GM03348 (cell line): ENCODE measurements around the gene GPR61.

ENCODE experiments used
- DNase-seq: peaks from one replicate; pipeline ENCODE4 v3.0.0; 2012; ENCODE audit warnings: low spot score

Gene GPR61

DNA sequence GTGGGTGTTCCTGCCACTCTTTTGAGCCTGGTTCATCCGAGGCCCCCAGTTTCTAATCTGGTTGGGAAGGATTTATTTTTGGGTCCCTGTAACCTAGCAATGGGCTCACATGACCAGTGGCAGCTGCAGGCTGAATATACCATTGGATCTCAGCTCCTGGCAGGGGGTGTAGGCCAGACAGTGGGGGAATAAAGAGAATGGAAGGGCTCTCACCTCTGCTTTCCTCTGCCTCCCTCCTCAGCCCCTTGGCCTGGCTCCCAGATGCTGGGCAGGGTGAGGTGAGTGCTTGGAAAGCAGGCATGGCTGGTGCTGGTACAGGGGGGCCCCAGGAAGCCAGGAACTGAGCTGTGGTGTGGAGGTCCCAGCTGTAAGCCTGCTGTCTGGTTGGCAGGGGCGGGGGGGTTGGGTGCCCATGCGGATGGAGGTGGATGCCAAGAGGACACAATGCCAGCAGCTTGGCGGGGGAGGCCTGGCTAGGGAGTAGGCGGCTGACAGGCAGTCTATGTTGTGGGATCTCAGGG lies 3.6 kb upstream of the GPR61 start:
- DNase-seq, result no peak

DNA sequence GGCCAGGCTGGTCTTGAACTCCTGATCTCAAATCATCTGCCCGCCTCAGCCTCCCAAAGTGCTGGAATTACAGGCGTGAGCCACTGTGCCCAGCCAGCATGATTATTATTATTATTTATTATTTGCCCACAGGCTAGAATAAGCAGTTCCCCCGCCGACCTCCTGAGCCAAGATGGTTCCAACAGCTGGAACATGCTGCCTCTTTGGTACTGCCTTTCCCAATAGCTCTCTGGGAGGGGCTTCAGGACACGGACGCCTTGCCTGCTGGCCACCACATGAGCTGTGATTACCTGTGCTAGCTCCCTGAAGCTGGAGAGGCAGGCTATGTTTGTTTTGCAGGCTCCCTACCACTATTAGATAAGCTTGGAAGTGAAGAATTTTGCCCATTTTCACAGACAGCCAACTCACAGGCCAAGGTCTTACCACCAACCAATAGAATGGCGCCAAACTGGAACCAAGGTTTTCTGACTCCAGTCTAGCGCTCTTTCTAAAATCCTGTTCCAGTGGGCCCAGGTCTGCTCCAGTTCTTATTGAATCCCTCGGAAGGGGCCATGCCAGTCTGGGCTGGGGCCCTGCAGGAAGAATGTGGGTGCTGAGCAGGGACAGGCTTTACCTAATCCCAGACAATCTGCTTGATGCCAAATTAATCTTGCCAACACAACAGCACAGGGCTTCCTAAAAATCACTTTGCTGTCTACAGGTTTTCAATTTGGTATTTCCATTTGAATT lies 2.1 kb upstream of the GPR61 start:
- no peak for DNase-seq

- no peak for DNase-seq
Observed at GRCh38 chr1:109538827-109539555, 681 bp upstream of the GPR61 start.

DNA sequence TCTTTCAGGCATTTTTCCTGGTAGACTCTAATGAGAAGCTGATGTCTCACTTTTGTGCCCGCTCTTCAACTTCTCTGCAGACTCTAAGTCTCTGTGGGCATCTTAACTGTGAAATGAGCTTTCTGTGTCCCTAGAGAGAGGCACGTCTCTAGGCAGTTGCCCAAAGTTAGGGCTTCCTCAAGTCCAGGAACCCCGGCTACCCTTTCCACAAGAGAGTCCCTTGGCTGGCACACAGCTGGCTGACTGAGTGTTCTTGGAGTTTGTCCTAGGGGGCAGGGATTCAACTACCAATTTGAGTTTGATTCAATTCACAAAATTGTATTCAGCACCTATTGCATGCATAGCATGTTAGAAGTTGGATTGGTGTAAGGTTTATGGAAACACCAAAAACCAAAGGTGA lies 1.4 kb downstream of the GPR61 start:
- no peak for DNase-seq

DNA sequence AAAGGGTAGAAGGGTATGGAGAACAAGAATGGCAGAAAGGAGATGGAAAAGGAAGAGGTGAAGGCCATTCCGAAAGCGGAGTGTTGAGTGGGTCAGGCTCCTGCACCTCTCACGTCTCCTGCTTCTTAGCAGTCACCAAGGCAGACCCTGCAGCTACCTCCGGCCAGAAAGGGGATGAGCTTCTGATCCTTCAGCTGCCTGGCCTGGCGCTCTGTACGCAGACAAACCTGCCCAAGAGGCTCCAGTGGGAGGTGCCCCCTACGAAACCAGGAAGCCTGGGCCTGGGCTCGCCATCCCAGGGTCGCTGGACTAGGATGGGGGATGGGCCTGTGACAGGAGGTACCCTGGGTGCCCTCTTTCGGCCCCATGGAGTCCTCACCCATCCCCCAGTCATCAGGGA lies 3.0 kb downstream of the GPR61 start:
- no peak for DNase-seq

GRCh38 chr1:109543283-109543987 lies 3.8 kb downstream of the GPR61 start:
- no peak for DNase-seq

DNA sequence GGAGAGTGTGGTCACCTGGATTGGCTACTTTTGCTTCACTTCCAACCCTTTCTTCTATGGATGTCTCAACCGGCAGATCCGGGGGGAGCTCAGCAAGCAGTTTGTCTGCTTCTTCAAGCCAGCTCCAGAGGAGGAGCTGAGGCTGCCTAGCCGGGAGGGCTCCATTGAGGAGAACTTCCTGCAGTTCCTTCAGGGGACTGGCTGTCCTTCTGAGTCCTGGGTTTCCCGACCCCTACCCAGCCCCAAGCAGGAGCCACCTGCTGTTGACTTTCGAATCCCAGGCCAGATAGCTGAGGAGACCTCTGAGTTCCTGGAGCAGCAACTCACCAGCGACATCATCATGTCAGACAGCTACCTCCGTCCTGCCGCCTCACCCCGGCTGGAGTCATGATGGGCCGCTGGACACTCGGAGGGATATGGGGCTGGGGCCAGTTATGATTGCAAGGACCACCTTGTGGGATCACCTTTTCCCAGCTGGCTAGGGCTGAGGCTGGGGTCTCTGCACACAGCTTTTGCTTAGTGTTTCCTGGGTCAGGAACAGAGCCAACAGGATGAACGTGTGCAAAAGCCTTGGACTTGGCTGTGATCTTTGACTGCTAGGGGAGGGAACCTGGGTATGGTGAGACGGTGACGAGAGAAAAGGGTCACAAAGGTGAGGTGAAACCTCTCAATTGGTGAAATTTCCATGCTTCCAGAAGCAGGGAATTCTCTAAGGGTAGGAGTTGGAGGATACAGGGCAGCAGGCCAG lies 4.5 kb downstream of the GPR61 start:
- DNase-seq, result no peak

GRCh38 chr1:109546311-109547109 lies 6.8 kb downstream of the GPR61 start:
- peak; percentile 93 for DNase-seq

- DNase-seq, result no peak
Observed at GRCh38 chr1:109547463-109548320, 8.0 kb downstream of the GPR61 start.

DNA sequence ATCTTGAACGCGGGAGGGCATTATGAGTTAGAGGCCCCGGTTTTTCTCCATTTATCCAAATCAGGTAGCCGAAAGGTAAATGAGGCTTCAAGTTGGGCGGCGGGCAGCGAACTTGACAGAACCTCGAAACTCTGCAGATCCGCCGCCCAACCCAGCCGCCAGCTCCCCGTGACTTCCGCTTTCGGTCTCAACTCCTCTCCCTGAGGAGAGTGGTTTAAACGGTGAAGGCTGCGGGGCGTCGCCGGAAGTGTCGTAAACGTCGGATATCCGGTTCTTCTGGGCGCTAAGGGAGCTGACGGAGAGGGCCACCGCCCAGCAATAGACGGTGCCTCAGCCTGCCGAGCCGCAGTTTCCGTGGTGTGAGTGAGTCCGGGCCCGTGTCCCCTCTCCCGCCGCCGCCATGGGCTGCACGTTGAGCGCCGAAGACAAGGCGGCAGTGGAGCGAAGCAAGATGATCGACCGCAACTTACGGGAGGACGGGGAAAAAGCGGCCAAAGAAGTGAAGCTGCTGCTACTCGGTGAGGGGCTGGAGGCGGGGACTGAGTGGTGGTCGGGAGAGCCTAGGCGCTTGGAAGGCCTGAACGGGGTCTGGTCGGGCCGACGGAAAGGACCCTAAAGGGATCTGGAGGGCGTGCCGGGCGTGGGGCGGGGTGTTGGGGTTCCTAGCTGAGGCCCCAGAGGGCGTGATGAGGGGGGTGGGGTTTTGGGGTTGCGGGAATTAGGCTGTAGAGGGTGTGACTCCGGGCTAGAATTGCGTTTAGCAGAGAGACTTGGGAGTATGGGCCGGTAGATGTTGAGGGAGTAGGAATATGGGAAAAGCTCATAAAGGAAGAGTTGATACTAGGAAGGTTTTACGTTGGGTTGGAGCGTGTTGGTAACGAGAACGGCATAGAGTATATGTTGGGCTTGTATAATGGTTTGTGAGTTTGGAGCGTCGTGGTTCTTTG lies 8.9 kb downstream of the GPR61 start, which contains the start of gene GNAI3:
GNAI3 (plus strand) TSS at position 295 of the 947 bp plus-strand sequence; CDS start at position 401, 106 bp downstream.
- peak; percentile 95 for DNase-seq

- DNase-seq, result no peak
Observed at GRCh38 chr1:109556563-109556962, 16.9 kb downstream of the GPR61 start.

GRCh38 chr1:109557520-109557919 lies 17.8 kb downstream of the GPR61 start:
- DNase-seq, result no peak

GRCh38 chr1:109559995-109560394 lies 20.3 kb downstream of the GPR61 start:
- DNase-seq, result no peak

DNA sequence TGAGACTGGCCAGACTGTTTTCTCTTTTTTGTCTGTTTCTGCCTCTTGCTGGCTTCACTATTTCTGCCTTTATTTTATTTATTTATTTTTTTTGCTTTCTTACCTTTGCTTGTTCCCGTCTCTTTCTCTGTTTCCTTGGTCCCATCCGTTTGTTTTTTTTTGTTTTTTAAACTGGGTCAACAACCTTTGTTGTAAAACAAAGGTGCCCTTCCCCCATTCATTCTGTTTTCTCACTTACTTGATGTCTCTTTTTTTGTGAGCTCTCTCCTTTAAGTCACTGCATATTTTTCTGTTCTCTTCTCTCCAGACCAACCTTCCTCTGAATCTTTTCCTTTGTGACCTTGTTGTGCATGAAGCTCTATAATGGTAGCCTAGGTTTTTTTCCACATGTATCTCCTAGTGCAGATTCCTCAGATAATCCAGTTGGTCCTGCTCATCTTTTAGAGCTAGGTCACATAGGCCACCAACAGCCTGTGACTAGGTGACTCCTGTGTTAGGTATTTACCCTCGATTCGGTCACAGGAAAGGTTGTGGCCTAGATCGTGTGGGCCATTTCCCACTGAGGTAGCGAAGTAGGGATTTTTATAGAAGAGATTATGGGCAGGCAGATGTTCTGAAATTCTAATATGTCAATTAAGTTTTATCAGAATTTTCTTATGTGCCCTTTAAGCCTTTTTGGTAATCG lies 24.7 kb downstream of the GPR61 start:
- no peak for DNase-seq

- no peak for DNase-seq
Observed at GRCh38 chr1:109565241-109565640, 25.6 kb downstream of the GPR61 start.

- DNase-seq, result no peak
Observed at GRCh38 chr1:109566982-109567381, 27.3 kb downstream of the GPR61 start.

DNA sequence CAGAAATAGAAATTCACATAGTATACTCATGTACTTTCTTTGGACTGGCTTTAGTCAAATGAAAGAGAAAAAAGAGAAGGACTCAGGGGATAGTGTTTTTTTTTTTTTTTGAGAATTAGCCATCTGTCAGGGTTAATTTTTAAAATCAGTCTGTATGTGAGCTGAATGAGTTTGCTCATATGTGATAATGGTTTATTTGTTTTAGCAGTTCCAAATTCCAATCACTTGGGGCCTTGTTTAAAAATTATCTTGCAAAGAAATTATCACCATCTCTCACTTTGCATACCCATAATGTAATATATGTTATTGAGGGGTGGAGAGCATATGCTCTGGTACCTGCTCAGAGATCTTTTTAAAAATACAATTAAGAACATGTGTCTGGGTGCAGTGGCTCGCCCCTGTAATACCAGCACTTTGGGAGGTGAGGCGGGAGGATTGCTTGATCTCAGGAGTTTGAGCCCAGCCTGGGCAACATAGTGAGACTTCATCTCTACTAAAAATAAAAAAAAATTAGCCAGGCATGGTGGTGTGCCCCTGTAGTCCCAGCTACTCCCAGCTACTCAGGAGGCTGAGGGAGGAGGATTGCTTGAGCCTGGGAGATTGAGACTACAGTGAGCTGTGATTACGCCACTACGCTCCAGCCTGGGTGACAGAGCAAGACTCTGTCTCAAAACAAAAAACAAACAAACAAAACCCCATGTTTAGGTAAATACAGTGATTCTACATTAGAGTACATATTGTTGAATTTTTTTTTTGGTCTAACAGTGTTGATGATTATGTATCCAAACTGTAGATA lies 28.4 kb downstream of the GPR61 start:
- no peak for DNase-seq

- DNase-seq, result no peak
Observed at GRCh38 chr1:109569323-109569722, 29.7 kb downstream of the GPR61 start.
